Measurements from ENCODE around the gene NOC2L.
"Not testable (repeated sequence)": the region's sequence is repeated elsewhere in the genome, so short reads cannot be mapped to it uniquely, and the experiment has no call there.

The NOC2L gene

GRCh38 chr1:982765-983436 is 23.8 kb upstream of the NOC2L start:
- no peaks in the 10 kb centered on the region for H3K9me3 Mint-ChIP-seq
- peaks cover 46% of the 10 kb centered on the region for H3K27me3 Mint-ChIP-seq
- no peak overlapping the region for H3K27ac Mint-ChIP-seq
- DNase-seq = no peak
- H3K4me3 Mint-ChIP-seq = no peak overlapping the region
- H3K36me3 Mint-ChIP-seq (ENCODE audit: low read depth) = no peaks in the 10 kb centered on the region
- H3K4me1 Mint-ChIP-seq (ENCODE audit: low read depth) = peaks cover 3% of the 10 kb centered on the region

- no peaks in the 10 kb centered on the region for H3K9me3 Mint-ChIP-seq
- DNase-seq = no peak
- no peaks in the 10 kb centered on the region for H3K36me3 Mint-ChIP-seq (ENCODE audit: low read depth)
- no peak within 1 kb of the TSS for H3K27ac Mint-ChIP-seq
- no peak within 1 kb of the TSS for H3K4me3 Mint-ChIP-seq
- H3K27me3 Mint-ChIP-seq = peaks cover 43% of the 10 kb centered on the region
- peaks cover 3% of the 10 kb centered on the region for H3K4me1 Mint-ChIP-seq (ENCODE audit: low read depth)
Measured at GRCh38 chr1:981955-982558, 23.0 kb upstream of the NOC2L start, which contains the start of gene PERM1. Gene PERM1 (minus strand): TSS chr1:982093. CDS start chr1:981029, 1,064 bp downstream.

GRCh38 chr1:981491-981954 is 22.5 kb upstream of the NOC2L start:
- Mint-ChIP-seq H3K4me1 (ENCODE audit: low read depth) (peaks cover 3% of the 10 kb centered on the region), H3K27me3 (peaks cover 41% of the 10 kb centered on the region), H3K36me3 (ENCODE audit: low read depth) (no peaks in the 10 kb centered on the region), H3K9me3 (no peaks in the 10 kb centered on the region), H3K27ac (no peak overlapping the region), H3K4me3 (no peak overlapping the region)
- no peak for DNase-seq

GRCh38 chr1:980602-981395 is 21.7 kb upstream of the NOC2L start:
- H3K27ac Mint-ChIP-seq = no peak overlapping the region
- DNase-seq = no peak
- H3K27me3 Mint-ChIP-seq = peaks cover 37% of the 10 kb centered on the region
- peaks cover 4% of the 10 kb centered on the region for H3K4me1 Mint-ChIP-seq (ENCODE audit: low read depth)
- H3K4me3 Mint-ChIP-seq = no peak overlapping the region
- H3K9me3 Mint-ChIP-seq = no peaks in the 10 kb centered on the region
- no peaks in the 10 kb centered on the region for H3K36me3 Mint-ChIP-seq (ENCODE audit: low read depth)

GRCh38 chr1:980137-980571 is 21.1 kb upstream of the NOC2L start:
- no peaks in the 10 kb centered on the region for H3K9me3 Mint-ChIP-seq
- no peaks in the 10 kb centered on the region for H3K36me3 Mint-ChIP-seq (ENCODE audit: low read depth)
- H3K4me1 Mint-ChIP-seq (ENCODE audit: low read depth) = peaks cover 5% of the 10 kb centered on the region
- H3K27ac Mint-ChIP-seq = no peak overlapping the region
- H3K27me3 Mint-ChIP-seq = peaks cover 36% of the 10 kb centered on the region
- DNase-seq = no peak
- no peak overlapping the region for H3K4me3 Mint-ChIP-seq

- peaks cover 5% of the 10 kb centered on the region for H3K4me1 Mint-ChIP-seq (ENCODE audit: low read depth)
- no peak for DNase-seq
- H3K27me3 Mint-ChIP-seq = peaks cover 37% of the 10 kb centered on the region
- H3K36me3 Mint-ChIP-seq (ENCODE audit: low read depth) = no peaks in the 10 kb centered on the region
- H3K4me3 Mint-ChIP-seq = no peak overlapping the region
- no peaks in the 10 kb centered on the region for H3K9me3 Mint-ChIP-seq
- H3K27ac Mint-ChIP-seq = no peak overlapping the region
Measured at GRCh38 chr1:979744-980072, 20.7 kb upstream of the NOC2L start.

GRCh38 chr1:978835-979743 is 20.0 kb upstream of the NOC2L start:
- DNase-seq = no peak
- Mint-ChIP-seq H3K27ac (no peak overlapping the region), H3K27me3 (peaks cover 38% of the 10 kb centered on the region), H3K4me1 (ENCODE audit: low read depth) (peaks cover 5% of the 10 kb centered on the region), H3K4me3 (no peak overlapping the region), H3K36me3 (ENCODE audit: low read depth) (no peaks in the 10 kb centered on the region), H3K9me3 (no peaks in the 10 kb centered on the region)

GRCh38 chr1:978069-978834 is 19.2 kb upstream of the NOC2L start:
- Mint-ChIP-seq H3K27me3 (peaks cover 36% of the 10 kb centered on the region), H3K36me3 (ENCODE audit: low read depth) (no peaks in the 10 kb centered on the region), H3K4me3 (no peak overlapping the region), H3K27ac (no peak overlapping the region), H3K4me1 (ENCODE audit: low read depth) (peaks cover 5% of the 10 kb centered on the region), H3K9me3 (no peaks in the 10 kb centered on the region)
- no peak for DNase-seq

GRCh38 chr1:976791-977190 is 17.7 kb upstream of the NOC2L start:
- not testable (repeated sequence) for DNase-seq; H3K4me1 Mint-ChIP-seq (ENCODE audit: low read depth); H3K27ac Mint-ChIP-seq; H3K9me3 Mint-ChIP-seq; H3K36me3 Mint-ChIP-seq (ENCODE audit: low read depth); H3K4me3 Mint-ChIP-seq
- H3K27me3 Mint-ChIP-seq = peaks cover 25% of the 10 kb centered on the region

GRCh38 chr1:975896-976683 is 17.0 kb upstream of the NOC2L start:
- peaks cover 27% of the 10 kb centered on the region for H3K27me3 Mint-ChIP-seq
- H3K27ac Mint-ChIP-seq = no peak overlapping the region
- peaks cover 5% of the 10 kb centered on the region for H3K4me1 Mint-ChIP-seq (ENCODE audit: low read depth)
- H3K4me3 Mint-ChIP-seq = no peak overlapping the region
- peak; percentile 80 for DNase-seq
- no peaks in the 10 kb centered on the region for H3K9me3 Mint-ChIP-seq
- no peaks in the 10 kb centered on the region for H3K36me3 Mint-ChIP-seq (ENCODE audit: low read depth)

GRCh38 chr1:975365-975764 is 16.3 kb upstream of the NOC2L start:
- peaks cover 5% of the 10 kb centered on the region for H3K4me1 Mint-ChIP-seq (ENCODE audit: low read depth)
- H3K27ac Mint-ChIP-seq = no peak overlapping the region
- H3K9me3 Mint-ChIP-seq = no peaks in the 10 kb centered on the region
- H3K4me3 Mint-ChIP-seq = no peak overlapping the region
- no peak for DNase-seq
- peaks cover 25% of the 10 kb centered on the region for H3K27me3 Mint-ChIP-seq
- H3K36me3 Mint-ChIP-seq (ENCODE audit: low read depth) = no peaks in the 10 kb centered on the region

GRCh38 chr1:974687-975328 is 15.8 kb upstream of the NOC2L start:
- Mint-ChIP-seq H3K4me3 (no peak overlapping the region), H3K36me3 (ENCODE audit: low read depth) (no peaks in the 10 kb centered on the region), H3K4me1 (ENCODE audit: low read depth) (peaks cover 5% of the 10 kb centered on the region), H3K27me3 (peaks cover 25% of the 10 kb centered on the region), H3K9me3 (no peaks in the 10 kb centered on the region), H3K27ac (no peak overlapping the region)
- no peak for DNase-seq

- H3K27ac Mint-ChIP-seq = no peak overlapping the region
- peaks cover 31% of the 10 kb centered on the region for H3K27me3 Mint-ChIP-seq
- no peaks in the 10 kb centered on the region for H3K36me3 Mint-ChIP-seq (ENCODE audit: low read depth)
- no peak for DNase-seq
- H3K9me3 Mint-ChIP-seq = peaks cover 3% of the 10 kb centered on the region
- no peak overlapping the region for H3K4me3 Mint-ChIP-seq
- H3K4me1 Mint-ChIP-seq (ENCODE audit: low read depth) = peaks cover 5% of the 10 kb centered on the region
Measured at GRCh38 chr1:974293-974640, 15.2 kb upstream of the NOC2L start.

Measured in activated T-cell treated with anti-CD3 and anti-CD28 coated beads, Interleukin-2, amount 50 U/mL, for 24 hours (primary cell).